Measurements from ENCODE around the gene AFF1.

- TF ChIP-seq CTCF (IDR thresholded peaks at IDR 0.05; ENCODE audit: low read length) (no peak), EZH2phosphoT487 (IDR thresholded peaks at IDR 0.05; ENCODE audit: low read length) (no peak), EZH2 (optimal IDR thresholded peaks at IDR 0.05; ENCODE audit: low read depth, low read length) (no peak)
Observed at GRCh38 chr4:87092389-87093141, 157.8 kb downstream of the AFF1 start.
